ENCODE measurements around the gene IPO11.

DNA sequence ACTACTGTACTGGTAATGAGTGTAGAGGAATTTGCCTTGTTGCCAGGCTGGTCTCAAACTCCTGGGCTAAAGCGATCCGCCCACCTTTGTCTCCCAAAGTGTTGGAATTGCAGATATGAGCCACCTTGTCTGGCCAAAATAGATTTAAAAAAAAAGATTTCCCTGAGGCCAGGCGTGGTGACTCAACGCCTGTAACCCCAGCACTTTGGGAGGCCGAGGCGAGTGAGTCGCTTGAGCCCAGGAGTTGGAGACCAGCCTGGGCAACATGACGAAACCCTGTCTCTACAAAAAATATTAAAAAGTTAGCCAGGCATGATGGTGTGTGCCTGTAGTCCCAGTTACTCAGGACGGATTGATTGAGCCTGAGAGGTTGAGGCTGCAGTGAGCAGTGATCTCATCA is 62.5 kb downstream of the IPO11 start:
- TF ChIP-seq, protein P1, sequence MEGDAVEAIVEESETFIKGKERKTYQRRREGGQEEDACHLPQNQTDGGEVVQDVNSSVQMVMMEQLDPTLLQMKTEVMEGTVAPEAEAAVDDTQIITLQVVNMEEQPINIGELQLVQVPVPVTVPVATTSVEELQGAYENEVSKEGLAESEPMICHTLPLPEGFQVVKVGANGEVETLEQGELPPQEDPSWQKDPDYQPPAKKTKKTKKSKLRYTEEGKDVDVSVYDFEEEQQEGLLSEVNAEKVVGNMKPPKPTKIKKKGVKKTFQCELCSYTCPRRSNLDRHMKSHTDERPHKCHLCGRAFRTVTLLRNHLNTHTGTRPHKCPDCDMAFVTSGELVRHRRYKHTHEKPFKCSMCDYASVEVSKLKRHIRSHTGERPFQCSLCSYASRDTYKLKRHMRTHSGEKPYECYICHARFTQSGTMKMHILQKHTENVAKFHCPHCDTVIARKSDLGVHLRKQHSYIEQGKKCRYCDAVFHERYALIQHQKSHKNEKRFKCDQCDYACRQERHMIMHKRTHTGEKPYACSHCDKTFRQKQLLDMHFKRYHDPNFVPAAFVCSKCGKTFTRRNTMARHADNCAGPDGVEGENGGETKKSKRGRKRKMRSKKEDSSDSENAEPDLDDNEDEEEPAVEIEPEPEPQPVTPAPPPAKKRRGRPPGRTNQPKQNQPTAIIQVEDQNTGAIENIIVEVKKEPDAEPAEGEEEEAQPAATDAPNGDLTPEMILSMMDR (IDR thresholded peaks at IDR 0.05 in 4 of 5, conservative IDR thresholded peaks at IDR 0.05 in 1 of 5): no peak
- TF ChIP-seq POLR2A (IDR thresholded peaks at IDR 0.05): no peak
